Smooth muscle cell (in vitro differentiated cells): ENCODE results near the gene YAP1. TPM values are rescaled to one million over a fixed set of nuclear protein-coding genes. Genes with fewer than 3 reads are reported as not detected.

ENCODE experiments used
- DNase-seq: peaks from one replicate; lab custom pipeline; 2025; ENCODE audit not compliant: unreplicated experiment; lab: John Stamatoyannopoulos, UW
- H2AFZ ChIP-seq: fragments of 200-600 bp; sonication (generic); 2 replicates; pipeline ENCODE4 v1.6.0; 2016; ENCODE audit warnings: antibody characterized with exemption, low read depth, mild to moderate bottlenecking
- H3F3A ChIP-seq: fragments of 200-600 bp; sonication (generic); 2 replicates; pipeline ENCODE4 v1.6.0; 2017; ENCODE audit warnings: antibody characterized with exemption, low read depth
- H3K27ac ChIP-seq: fragments of 200-600 bp; sonication (generic); 2 replicates; pipeline ENCODE4 v1.5.1; 2016; ENCODE audit warnings: low read depth, mild to moderate bottlenecking
- H3K27me3 ChIP-seq: fragments of 200-600 bp; sonication (generic); 2 replicates; pipeline ENCODE4 v1.6.1; 2016; ENCODE audit warnings: low read depth, mild to moderate bottlenecking
- H3K36me3 ChIP-seq: fragments of 200-600 bp; sonication (generic); 2 replicates; pipeline ENCODE4 v1.5.1; 2016; ENCODE audit warnings: low read depth
- H3K4me1 ChIP-seq: fragments of 200-600 bp; sonication (generic); 2 replicates; pipeline ENCODE4 v1.5.1; 2016; ENCODE audit warnings: low read depth
- H3K4me2 ChIP-seq: fragments of 200-600 bp; sonication (generic); 2 replicates; pipeline ENCODE4 v1.6.0; 2016; ENCODE audit warnings: mild to moderate bottlenecking
- H3K4me3 ChIP-seq: fragments of 200-600 bp; sonication (generic); 2 replicates; pipeline ENCODE4 v1.5.1; 2016; ENCODE audit warnings: mild to moderate bottlenecking
- H3K79me2 ChIP-seq: fragments of 200-600 bp; sonication (generic); 2 replicates; pipeline ENCODE4 v1.6.0; 2016; ENCODE audit warnings: low read depth, mild to moderate bottlenecking
- H3K9ac ChIP-seq: fragments of 200-600 bp; sonication (generic); 2 replicates; pipeline ENCODE4 v1.6.0; 2016; ENCODE audit warnings: low read depth
- H3K9me3 ChIP-seq: fragments of 200-600 bp; sonication (generic); replicated peaks from 2 replicates; pipeline ENCODE4 v1.5.1; 2016; ENCODE audit warnings: low read depth
- H4K20me1 ChIP-seq: fragments of 200-600 bp; sonication (generic); 2 replicates; pipeline ENCODE4 v1.6.0; 2016; ENCODE audit warnings: low read depth
- WGBS: methylation state at CpG from one replicate; pipeline ENCODE4 v1.1.7; 2016; ENCODE audit warnings: low lambda C conversion rate; 5-methylcytosine and 5-hydroxymethylcytosine counted together
- polyA plus RNA-seq: library from polyadenylated mRNA; unstranded; fragments of >200 nt; fragmentation: Nextera tagmentation; extraction: Ambion mirVana; gene quantifications from 2 replicates; pipeline ENCODE4 v1.2.1, GENCODE V29; 2016
- total RNA-seq: library from RNA; depleted of rRNA; stranded (reverse); fragments of >200 nt; gene quantifications from 2 replicates; pipeline ENCODE4 v1.2.3, GENCODE V29; 2014
- TF ChIP-seq, protein P1 (sequence below): fragments of 200-600 bp; sonication (generic); IDR thresholded peaks from 2 replicates; pipeline ENCODE4 v1.5.1; 2017; ENCODE audit warnings: borderline replicate concordance, mild to moderate bottlenecking, antibody characterized with exemption; ENCODE audit not compliant: insufficient read depth, poor library complexity, severe bottlenecking

The YAP1 gene
- total and polyA plus RNA-seq, 2 experiments from 2014 or later, result 25.1 to 174 TPM

- no peaks in the 10 kb centered on the region for H4K20me1 ChIP-seq
- H3K27me3 ChIP-seq, result no peaks in the 10 kb centered on the region
- DNase-seq, result no peak
- no peaks in the 10 kb centered on the region for H3F3A ChIP-seq
- no peak overlapping the region for H2AFZ ChIP-seq
- H3K9ac ChIP-seq, result no peak overlapping the region
- no peak overlapping the region for H3K4me3 ChIP-seq
- no peak overlapping the region for H3K4me2 ChIP-seq
- TF ChIP-seq, protein P1, sequence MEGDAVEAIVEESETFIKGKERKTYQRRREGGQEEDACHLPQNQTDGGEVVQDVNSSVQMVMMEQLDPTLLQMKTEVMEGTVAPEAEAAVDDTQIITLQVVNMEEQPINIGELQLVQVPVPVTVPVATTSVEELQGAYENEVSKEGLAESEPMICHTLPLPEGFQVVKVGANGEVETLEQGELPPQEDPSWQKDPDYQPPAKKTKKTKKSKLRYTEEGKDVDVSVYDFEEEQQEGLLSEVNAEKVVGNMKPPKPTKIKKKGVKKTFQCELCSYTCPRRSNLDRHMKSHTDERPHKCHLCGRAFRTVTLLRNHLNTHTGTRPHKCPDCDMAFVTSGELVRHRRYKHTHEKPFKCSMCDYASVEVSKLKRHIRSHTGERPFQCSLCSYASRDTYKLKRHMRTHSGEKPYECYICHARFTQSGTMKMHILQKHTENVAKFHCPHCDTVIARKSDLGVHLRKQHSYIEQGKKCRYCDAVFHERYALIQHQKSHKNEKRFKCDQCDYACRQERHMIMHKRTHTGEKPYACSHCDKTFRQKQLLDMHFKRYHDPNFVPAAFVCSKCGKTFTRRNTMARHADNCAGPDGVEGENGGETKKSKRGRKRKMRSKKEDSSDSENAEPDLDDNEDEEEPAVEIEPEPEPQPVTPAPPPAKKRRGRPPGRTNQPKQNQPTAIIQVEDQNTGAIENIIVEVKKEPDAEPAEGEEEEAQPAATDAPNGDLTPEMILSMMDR, result no peak
- no peaks in the 10 kb centered on the region for H3K36me3 ChIP-seq
- 10% methylated on average over 3 of the region's 3 CpGs for WGBS
- H3K9me3 ChIP-seq, result no peaks in the 10 kb centered on the region
- H3K79me2 ChIP-seq, result no peaks in the 10 kb centered on the region
- no peak overlapping the region for H3K27ac ChIP-seq
- peaks cover 9% of the 10 kb centered on the region for H3K4me1 ChIP-seq
These were observed 166.5 kb downstream of the YAP1 start for GRCh38 chr11:102276783-102277182.

GRCh38 chr11:102279641-102280170, 169.5 kb downstream of the YAP1 start:
- DNase-seq, result no peak

DNA sequence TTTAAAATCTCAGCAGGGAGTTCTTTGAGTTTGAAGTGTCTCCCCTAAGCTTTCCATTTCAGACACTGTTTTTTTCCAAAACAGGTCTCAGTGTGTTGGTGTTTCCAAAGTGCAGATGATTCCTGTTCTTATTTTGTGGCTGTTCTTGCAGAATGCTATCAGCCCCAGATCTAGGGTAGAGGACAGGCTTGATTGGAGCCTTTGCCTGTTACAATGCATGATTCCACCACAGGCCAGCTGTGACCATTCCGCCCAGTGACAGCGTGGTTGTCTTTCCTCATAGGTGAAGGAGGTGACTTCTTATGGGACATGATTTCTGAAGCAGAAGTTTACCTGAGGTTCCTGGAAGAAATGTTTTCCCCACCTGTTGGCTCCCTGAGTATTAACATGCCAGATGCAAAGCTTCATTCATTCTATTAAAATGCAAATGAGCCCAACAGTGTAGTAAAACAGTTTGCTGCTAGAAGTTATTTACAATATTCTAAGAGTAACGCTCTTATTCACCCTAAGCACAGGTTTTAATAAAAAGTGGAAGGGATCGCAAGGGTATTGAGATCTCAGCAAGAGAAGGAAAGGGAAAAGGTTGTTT, 170.1 kb downstream of the YAP1 start:
- H3K36me3 ChIP-seq, result no peaks in the 10 kb centered on the region
- WGBS, result 65% methylated on average over 4 of the region's 4 CpGs
- no peaks in the 10 kb centered on the region for H3K9me3 ChIP-seq
- H3K79me2 ChIP-seq, result no peaks in the 10 kb centered on the region
- no peaks in the 10 kb centered on the region for H3K27me3 ChIP-seq
- no peaks in the 10 kb centered on the region for H4K20me1 ChIP-seq
- H3K9ac ChIP-seq, result no peak overlapping the region
- H2AFZ ChIP-seq, result no peak overlapping the region
- H3F3A ChIP-seq, result no peaks in the 10 kb centered on the region
- H3K4me3 ChIP-seq, result peak overlapping the region; percentile 21
- DNase-seq, result no peak
- TF ChIP-seq, protein P1, result no peak
- peaks cover 9% of the 10 kb centered on the region for H3K4me1 ChIP-seq
- H3K27ac ChIP-seq, result no peak overlapping the region
- no peak overlapping the region for H3K4me2 ChIP-seq

More at GRCh38 chr11:102279641-102280170, 169.5 kb downstream of the YAP1 start:
- WGBS, result 51% methylated on average over 13 of the region's 13 CpGs
- Histone ChIP-seq H3K9me3 (no peaks in the 10 kb centered on the region), H3K27ac (no peak overlapping the region), H3K9ac (no peak overlapping the region), H3K27me3 (no peaks in the 10 kb centered on the region), H3K79me2 (no peaks in the 10 kb centered on the region), H2AFZ (peak overlapping the region; percentile 64), H3F3A (no peaks in the 10 kb centered on the region), H3K4me3 (peak overlapping the region; percentile 21), H3K4me2 (no peak overlapping the region), H4K20me1 (no peaks in the 10 kb centered on the region), H3K36me3 (no peaks in the 10 kb centered on the region), H3K4me1 (peaks cover 9% of the 10 kb centered on the region)
- TF ChIP-seq, protein P1, result no peak

Other genes starting within 250 kb of the YAP1 start
- gene CEP126, start 195.4 kb upstream of the YAP1 start, total RNA-seq, result 2.3 and 2.5 TPM in 2 replicates
- gene CEP126, start 195.4 kb upstream of the YAP1 start, polyA plus RNA-seq, result 1.4 and 1.6 TPM in 2 replicates
- not detected in 2 replicates for gene ANGPTL5, start 193.9 kb upstream of the YAP1 start, total RNA-seq
- gene ANGPTL5, start 193.9 kb upstream of the YAP1 start, polyA plus RNA-seq, result not detected in 2 replicates
- gene CFAP300, start 63.0 kb upstream of the YAP1 start, total RNA-seq, result 6.6 and 18.2 TPM in 2 replicates
- gene CFAP300, start 63.0 kb upstream of the YAP1 start, polyA plus RNA-seq, result 4.0 and 5.6 TPM in 2 replicates
- gene BIRC3, start 207.0 kb downstream of the YAP1 start, total RNA-seq, result 1.6 and 1.7 TPM in 2 replicates
- 0.74 and 0.94 TPM in 2 replicates for gene BIRC3, start 207.0 kb downstream of the YAP1 start, polyA plus RNA-seq
- gene BIRC2, start 236.8 kb downstream of the YAP1 start, total RNA-seq, result 170 and 174 TPM in 2 replicates
- 38.6 and 46.3 TPM in 2 replicates for gene BIRC2, start 236.8 kb downstream of the YAP1 start, polyA plus RNA-seq